Upper lobe of right lung (tissue), 1 donor: ENCODE measurements around the gene APBA2. TPM values are rescaled to one million over a fixed set of nuclear protein-coding genes. Genes with fewer than 3 reads are reported as not detected.

Experiments used
- ATAC-seq: fragments of 200-7000 bp; cut with Tn5 transposase; one replicate; pipeline ENCODE4 v1.9.1; 2020; ENCODE audit warnings: mild to moderate bottlenecking, moderate library complexity
- DNase-seq: peaks from one replicate; pipeline ENCODE4 v3.0.0-alpha.2; 2020
- H3K27ac ChIP-seq: fragments of 200-600 bp; one replicate; pipeline ENCODE4 v1.8.0; 2022
- H3K27me3 ChIP-seq: fragments of 200-600 bp; one replicate; pipeline ENCODE4 v1.8.0; 2022; ENCODE audit warnings: mild to moderate bottlenecking
- H3K36me3 ChIP-seq: fragments of 200-600 bp; one replicate; pipeline ENCODE4 v1.8.0; 2022
- H3K4me1 ChIP-seq: fragments of 200-600 bp; one replicate; pipeline ENCODE4 v1.8.0; 2022
- H3K4me3 ChIP-seq: fragments of 200-600 bp; one replicate; pipeline ENCODE4 v1.8.0; 2022; ENCODE audit warnings: mild to moderate bottlenecking
- H3K9me3 ChIP-seq: fragments of 200-600 bp; one replicate; pipeline ENCODE4 v1.8.0; 2022
- intact Hi-C: fragments of 100-400 bp; cut with DNase I; formaldehyde crosslinking; loops from one replicate; pipeline ENCODE4 v1.11.0; 2022
- total RNA-seq: library from RNA; stranded (reverse); fragmentation: NEBNext Ultra II Directional; extraction: Animal tissue kit (Norgen Biotek cat#: 25700); gene quantifications from one replicate; pipeline ENCODE4 v1.2.1, GENCODE V29; 2021
- TF ChIP-seq, protein P1 (sequence below): fragments of 200-600 bp; IDR thresholded peaks from one replicate; pipeline ENCODE4 v1.8.0; 2022; ENCODE audit warnings: antibody characterized with exemption
- donor health status: DM: no; HTN: yes; CAD: no; lungs with severe emphysema.

APBA2 gene
- total RNA-seq, 1 donor from 2014 or later = 4.2 TPM

DNA sequence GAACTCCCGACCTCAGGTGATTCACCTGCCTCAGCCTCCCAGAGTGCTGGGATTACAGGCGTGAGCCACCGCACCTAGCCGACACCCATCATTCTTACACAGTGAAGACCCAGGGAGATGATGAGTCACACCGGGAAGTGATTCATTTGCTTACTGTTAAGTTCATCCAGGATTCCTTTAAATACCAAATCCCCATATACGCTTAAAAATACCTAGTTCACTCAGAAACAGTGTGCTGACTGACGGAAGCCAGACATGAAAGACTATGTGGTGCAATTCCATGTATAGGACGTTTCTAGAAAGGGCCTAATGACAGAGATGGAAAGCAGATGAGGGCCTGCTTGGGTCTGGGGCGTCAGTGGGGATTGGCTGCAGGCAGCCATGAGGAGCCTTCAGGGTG, 75.2 kb downstream of the APBA2 start:
- Histone ChIP-seq H3K4me1 (no peaks in the 10 kb centered on the region), H3K36me3 (no peaks in the 10 kb centered on the region), H3K4me3 (no peak overlapping the region), H3K27ac (no peak overlapping the region), H3K27me3 (no peaks in the 10 kb centered on the region), H3K9me3 (no peaks in the 10 kb centered on the region)
- TF ChIP-seq, protein P1, sequence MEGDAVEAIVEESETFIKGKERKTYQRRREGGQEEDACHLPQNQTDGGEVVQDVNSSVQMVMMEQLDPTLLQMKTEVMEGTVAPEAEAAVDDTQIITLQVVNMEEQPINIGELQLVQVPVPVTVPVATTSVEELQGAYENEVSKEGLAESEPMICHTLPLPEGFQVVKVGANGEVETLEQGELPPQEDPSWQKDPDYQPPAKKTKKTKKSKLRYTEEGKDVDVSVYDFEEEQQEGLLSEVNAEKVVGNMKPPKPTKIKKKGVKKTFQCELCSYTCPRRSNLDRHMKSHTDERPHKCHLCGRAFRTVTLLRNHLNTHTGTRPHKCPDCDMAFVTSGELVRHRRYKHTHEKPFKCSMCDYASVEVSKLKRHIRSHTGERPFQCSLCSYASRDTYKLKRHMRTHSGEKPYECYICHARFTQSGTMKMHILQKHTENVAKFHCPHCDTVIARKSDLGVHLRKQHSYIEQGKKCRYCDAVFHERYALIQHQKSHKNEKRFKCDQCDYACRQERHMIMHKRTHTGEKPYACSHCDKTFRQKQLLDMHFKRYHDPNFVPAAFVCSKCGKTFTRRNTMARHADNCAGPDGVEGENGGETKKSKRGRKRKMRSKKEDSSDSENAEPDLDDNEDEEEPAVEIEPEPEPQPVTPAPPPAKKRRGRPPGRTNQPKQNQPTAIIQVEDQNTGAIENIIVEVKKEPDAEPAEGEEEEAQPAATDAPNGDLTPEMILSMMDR = no peak
- DNase-seq (no peak), ATAC-seq (no peak)
- intact Hi-C loops = no loop called here

DNA sequence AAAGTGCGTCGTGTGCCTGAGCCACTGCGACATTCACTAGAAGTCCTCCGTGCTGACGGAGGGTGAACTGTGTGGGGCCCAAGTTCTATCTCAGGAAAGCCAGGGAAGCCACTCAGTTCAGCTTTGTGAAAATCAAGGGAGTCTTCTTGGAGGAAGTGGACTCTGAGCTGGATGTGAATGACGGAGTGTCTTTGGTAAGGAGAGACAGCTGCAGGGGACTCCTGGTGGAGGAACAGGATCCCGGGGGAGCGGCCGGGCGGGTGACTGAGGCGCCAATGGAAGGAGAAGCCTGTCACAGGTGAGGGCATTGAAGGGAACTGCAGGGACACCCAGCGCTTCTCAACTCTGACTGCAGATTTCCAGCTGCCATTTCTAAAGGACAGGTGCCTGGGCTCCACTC, 75.6 kb downstream of the APBA2 start:
- Histone ChIP-seq H3K27me3 (no peaks in the 10 kb centered on the region), H3K9me3 (no peaks in the 10 kb centered on the region), H3K4me3 (no peak overlapping the region), H3K36me3 (no peaks in the 10 kb centered on the region), H3K27ac (no peak overlapping the region), H3K4me1 (no peaks in the 10 kb centered on the region)
- TF ChIP-seq, protein P1 = no peak
- ATAC-seq = no peak
- DNase-seq = no peak
- intact Hi-C loops = no loop called here

DNA sequence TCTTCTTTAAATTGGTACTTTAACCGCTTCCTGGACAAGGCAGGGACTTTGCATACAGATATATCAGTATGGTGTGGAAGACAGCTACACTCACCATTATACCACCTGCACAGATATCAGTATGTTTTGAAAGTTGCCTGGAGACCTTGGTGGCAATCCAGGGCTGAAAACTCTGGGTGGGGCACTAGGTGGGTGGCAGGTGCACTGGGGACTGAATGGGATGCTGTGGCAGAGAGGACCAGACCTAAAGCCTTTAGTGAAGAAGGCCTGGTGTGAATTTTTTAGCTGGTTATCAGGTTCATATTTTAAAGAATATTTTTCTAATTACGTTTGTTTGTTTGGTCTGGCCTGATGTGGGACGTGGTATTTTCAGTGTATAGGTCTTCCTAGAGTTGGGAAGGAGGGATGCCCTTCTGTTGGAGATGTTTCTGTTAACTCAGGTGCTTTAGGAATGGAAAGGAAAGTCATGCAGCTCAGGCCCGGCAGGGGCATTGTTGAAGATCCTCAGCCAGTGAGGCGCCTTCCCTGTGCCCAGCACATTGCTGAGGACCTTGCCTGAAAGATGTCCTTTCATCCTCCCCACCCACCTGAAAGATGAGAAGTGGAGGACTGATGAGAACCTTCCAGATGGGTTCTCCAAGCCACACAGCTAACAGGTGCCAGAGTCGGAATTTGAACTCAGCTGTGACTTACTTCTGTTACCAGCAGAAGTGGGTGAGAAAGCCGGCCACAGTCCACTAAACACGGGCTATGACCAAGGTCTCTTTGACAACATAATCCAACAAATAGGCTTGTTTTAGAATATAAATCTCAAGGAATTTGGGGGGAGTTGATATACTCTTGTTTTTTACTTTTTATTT, 77.3 kb downstream of the APBA2 start:
- intact Hi-C loops = no loop called here
- TF ChIP-seq, protein P1 = no peak
- DNase-seq (no peak), ATAC-seq (no peak)
- Histone ChIP-seq H3K9me3 (no peaks in the 10 kb centered on the region), H3K36me3 (no peaks in the 10 kb centered on the region), H3K27ac (no peak overlapping the region), H3K27me3 (no peaks in the 10 kb centered on the region), H3K4me1 (no peaks in the 10 kb centered on the region), H3K4me3 (no peak overlapping the region)

DNA sequence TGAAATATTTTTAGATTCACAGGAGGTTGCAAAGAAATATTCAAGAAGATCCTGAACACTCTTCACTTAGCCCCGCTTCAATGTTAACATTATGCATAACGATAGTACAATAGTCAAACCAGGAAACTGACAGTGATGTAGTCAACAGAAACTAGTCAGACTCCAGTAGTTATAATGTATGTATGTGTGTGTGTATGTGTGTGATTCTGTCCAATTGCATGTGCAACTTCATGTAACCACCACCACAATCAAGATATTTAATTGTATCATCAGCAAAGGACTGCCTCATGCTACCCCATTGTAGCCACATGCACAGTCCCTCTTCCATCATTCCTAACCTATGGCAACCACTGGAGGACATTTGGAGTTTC, 77.9 kb downstream of the APBA2 start:
- Histone ChIP-seq H3K36me3 (no peaks in the 10 kb centered on the region), H3K9me3 (no peaks in the 10 kb centered on the region), H3K27ac (no peak overlapping the region), H3K4me3 (no peak overlapping the region), H3K27me3 (no peaks in the 10 kb centered on the region), H3K4me1 (no peaks in the 10 kb centered on the region)
- intact Hi-C loops = no loop called here
- TF ChIP-seq, protein P1 = no peak
- DNase-seq (no peak), ATAC-seq (no peak)

- Histone ChIP-seq H3K36me3 (no peaks in the 10 kb centered on the region), H3K4me1 (no peaks in the 10 kb centered on the region), H3K4me3 (no peak overlapping the region), H3K9me3 (no peaks in the 10 kb centered on the region), H3K27ac (no peak overlapping the region), H3K27me3 (no peaks in the 10 kb centered on the region)
- DNase-seq (no peak), ATAC-seq (no peak)
- TF ChIP-seq, protein P1 = no peak
- intact Hi-C loops = no loop called here
Observed at GRCh38 chr15:28964098-28964497, 78.3 kb downstream of the APBA2 start.
